Activated T-helper 1 cell treated with anti-CD3 and anti-CD28 coated beads, Interleukin-2, amount 50 U/mL, for 16 hours (primary cell): ENCODE measurements around the gene KCNV2.

Source experiments
- DNase-seq, 2 donors: peaks; one replicate each; pipeline ENCODE4 v3.0.0-alpha.2; 2020; ENCODE audit warnings: low read depth in 1 of 2, low spot score in 1 of 2

Gene KCNV2

DNA sequence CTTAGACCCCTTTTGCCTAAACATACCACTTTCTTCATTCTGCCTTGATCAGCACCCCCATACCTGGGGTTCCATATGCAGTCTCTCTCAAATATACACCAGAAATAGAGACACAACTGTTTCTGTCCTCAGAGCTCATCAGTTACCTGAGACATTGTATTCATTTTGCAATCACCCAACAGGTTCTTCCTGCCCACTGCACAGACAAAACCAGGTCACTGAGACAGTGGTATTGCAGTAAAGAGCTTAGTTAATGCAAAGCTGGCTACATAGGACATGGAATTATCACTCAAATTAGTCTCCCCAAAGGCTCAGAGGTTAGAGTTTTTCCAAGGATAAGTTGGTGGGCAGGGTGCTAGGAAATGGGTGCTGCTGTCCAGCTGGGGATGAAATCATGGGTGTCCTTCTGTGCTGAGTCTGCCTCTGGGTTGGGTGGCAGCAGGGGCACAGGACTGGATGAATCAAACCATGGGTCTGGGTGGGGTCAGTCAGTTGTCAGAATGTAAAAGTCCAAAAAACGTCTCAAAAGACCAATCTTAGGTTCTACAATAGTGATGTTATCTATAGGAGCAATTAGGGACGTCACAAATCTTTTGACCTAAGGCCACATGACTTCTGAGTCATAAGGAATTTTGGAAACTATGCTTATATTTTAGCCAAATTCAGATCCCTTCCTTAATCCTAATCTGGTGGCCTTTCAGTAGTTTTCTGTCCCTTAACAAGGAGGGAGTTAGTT lies 41.0 kb downstream of the KCNV2 start:
- no peak for DNase-seq

DNA sequence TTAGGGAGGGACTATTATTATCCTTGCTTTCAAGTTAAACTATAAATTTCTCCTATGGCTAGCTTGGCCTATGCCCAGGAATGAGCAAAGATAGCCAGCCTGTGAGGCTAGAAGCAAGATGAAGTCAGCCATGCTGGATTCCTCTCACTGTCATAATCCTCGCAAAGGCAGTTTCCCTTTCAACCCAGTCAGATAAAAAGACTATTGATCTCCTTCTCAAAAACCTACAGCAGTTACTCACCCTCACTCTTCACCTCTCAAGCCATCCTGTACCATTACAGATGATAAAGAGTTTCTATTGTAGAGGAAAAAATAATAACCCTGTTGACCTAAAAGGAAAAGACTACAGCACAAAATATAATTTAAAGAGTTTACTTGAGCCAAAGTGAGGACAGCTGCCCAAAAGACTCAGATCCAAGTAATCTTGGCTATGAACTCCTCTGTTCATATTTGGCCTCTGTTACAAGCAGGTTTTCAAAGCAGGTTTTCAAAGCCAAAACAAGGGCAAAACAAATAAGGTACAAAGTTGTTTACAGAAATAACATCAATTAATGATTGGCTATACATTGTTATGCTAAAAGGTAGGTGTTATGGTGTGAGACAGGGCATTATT lies 41.7 kb downstream of the KCNV2 start:
- DNase-seq, result no peak

DNA sequence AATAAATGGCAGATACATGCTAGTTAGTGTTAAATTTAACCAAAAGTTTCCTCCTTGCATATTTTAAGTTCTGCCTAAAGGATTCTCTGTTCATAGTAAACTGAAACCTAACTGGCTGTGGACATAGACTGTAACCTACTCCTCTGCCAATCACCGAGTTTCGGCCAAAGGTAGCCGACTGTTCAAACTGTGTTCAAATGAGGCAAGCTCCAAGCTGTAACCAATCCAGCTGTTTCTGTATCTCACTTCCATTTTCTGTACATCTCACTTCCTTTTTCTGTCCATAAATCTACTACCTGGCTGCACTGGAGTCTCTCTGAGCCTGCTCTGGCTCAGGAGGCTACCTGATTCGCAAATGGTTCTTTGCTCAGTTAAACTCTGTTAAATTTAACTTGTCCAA lies 44.1 kb downstream of the KCNV2 start:
- DNase-seq, result no peak

DNA sequence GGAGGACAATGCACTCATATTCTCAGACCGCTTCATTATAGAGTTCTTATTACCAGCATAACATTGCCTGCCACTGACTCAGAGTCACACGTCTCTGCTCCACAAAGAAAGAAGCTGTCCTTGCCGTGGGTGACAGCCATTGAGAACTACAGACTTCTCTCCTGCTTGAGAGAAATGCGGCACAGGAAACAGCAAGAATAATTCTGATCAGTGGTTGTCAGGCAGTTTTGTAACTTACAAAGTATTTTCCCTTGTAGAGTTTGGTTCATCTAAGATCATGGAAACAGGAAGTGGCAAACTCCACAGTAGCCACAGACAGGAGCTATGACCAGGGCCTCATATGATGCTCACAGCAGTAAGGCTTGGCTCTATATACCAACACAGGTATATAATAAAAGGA lies 47.0 kb downstream of the KCNV2 start:
- no peak for DNase-seq

DNA sequence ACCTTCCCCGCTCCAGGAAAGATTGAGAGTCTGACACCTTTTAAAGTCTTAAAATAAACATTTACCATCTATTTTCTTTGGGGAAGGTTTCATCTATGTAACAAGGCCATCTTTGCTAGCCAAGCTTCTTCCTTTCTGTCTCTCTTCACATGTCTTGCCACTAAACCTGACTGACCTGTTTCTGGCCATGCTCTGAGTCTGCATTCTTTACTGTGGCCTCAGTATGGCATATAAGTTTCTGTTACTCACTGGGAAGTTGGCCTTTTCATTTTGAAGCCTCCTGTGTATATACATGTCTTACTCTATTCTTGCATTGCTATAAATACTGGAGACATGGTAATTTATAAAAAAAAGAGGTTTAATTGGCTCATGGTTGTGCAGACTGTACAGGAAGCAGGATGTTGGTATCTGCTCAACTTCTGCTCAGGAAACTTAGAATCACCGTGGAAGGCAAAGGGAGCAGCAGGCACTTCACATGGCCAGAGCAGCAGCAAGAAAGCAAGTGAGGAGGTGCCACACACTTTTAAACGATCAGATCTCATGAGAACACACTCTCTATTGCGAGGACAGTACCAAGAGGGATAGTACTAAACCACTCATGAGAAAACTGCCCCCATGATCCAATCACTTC lies 48.1 kb downstream of the KCNV2 start:
- DNase-seq, result no peak

DNA sequence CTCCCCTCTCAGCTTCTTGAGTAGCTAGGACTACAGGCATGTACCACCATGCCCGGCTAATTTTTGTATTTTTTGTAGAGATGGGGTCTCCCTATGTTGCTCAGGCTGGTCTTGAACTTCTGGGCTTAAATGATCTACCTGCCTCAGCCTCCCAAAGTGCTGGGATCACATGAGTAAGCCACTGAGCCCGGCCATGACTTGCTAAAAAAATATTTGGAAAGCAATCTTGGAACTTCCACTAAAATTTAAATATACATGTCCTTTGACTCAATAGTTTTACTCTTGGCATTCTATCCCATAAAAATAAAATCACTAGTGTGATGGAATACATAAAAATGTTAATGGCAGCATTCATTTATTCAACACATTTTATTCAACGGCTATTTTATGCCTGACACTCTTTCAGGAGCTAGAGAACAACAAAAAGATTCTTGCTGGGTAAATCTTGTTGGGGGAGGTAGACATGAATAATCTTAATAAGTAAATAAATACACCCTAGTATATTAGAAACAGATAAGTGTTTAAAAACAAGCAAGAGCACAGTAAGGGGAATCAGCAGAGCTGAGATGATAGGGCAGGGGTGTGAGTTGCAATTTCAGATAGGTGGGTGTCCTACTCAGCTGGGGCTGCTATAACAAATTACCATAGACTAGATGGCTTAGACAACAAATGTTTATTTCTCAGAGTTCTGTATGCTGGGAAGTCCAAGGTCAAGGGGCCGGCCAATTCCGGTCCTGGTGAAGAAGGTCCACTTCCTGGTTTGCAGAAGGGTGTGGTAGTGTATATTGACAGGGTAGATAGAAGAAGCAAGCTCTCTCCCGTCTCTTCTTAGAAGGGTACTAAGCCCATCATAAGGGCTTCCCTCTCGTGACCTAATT lies 50.7 kb downstream of the KCNV2 start:
- no peak for DNase-seq

DNA sequence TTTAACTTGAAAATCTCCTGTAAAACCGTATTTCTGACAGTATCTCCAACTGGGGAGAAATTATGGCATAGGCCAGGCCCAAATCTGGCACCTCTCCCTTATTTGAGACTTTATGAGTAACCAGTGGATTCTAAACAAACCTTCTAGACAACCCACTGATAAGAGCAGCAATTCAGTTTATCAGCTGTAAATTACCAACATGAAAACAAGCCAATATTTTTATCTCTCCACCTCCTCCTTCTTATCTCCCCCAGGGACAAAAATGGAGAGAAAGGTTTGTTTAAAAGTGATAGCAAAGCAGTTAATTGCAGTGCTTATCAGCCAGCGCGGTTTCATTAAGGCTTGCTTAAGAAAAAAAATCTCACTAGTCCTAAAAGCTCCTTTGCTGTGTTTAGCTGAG lies 53.8 kb downstream of the KCNV2 start:
- DNase-seq, result no peak

DNA sequence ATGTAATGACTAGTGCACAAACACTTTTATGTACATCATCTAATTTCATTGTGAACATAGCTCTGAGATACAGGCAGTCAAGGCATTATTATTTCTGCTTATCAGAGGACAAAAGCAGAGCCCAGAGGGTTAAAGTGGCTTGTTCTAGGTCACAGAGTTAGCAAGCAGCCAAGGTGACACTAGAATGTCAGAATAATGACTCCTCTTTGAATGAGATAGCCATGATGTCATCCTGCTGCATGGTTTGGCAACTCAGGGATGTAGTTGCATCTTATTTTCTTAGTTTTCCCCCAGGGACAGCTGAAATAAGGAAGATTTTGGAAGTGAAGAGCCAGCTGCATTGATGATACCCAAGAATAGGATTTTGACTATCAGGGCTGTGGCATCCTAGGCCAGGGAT lies 54.4 kb downstream of the KCNV2 start:
- DNase-seq, result no peak

DNA sequence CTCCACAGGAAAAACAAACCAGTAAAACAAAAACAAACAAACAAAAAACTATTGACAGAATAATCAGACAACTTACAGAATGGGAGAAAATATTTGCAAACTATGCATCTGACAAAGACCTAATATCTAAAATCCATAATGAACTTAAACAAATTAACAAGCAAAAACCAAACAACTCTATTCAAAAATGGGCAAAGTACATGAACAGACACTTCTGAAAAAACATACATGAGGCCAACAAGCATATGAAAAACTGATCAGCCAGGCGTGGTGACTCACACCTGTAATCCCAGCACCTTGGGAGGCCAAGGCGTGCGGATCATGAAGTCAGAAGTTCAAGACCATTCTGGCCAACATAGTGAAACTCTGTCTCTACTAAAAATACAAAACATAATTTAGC lies 60.1 kb downstream of the KCNV2 start:
- DNase-seq, result no peak

DNA sequence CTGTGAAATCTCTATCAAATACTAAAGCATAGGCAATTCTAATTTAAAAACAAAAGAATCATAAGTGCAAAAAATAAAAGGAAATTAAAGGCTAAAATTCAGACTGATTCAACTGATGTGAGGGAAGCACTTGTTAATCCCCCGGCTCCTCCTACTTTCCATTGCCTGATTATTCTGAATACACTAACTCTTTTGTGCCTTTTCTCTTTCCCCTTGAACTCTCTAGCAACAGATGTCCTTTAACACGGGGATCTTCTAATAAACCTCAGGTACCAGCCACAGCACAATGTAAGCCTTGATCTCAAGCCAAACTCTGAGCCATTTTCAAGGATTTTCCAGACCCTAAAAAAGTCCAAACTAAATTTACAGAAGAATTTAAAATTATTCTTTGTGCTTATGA lies 61.5 kb downstream of the KCNV2 start:
- DNase-seq, result no peak
